Inflammatory macrophage treated with lipopolysaccharide for 4 hours (primary cell): ENCODE results near the gene PLA2G12B.

Source experiments
- DNase-seq: peaks from one replicate; pipeline ENCODE4 v3.0.0-alpha.2; 2020

Gene PLA2G12B

DNA sequence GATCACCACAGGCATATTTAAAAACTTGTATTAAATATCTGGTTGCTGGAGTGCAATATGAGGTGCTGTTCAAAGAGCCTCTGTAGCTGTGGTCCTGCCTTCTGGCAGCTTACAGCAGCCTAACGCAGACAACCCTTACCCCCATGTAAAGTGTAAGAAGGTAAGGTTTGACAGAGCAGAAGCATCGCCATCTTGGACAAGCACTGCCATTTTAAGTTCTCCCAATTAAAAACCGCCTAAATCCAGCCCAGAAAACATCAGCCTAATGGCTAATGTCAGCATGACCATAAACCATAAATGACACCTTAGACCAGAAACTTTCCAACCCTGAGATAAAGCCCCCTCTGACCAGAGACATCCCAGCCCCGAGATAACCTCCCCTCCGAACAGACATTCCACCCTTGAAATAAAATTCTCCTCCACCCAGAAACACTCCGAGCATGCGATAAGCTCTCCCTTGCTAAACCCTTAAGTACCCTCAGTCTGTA, 66.4 kb downstream of the PLA2G12B start:
- DNase-seq = no peak

DNA sequence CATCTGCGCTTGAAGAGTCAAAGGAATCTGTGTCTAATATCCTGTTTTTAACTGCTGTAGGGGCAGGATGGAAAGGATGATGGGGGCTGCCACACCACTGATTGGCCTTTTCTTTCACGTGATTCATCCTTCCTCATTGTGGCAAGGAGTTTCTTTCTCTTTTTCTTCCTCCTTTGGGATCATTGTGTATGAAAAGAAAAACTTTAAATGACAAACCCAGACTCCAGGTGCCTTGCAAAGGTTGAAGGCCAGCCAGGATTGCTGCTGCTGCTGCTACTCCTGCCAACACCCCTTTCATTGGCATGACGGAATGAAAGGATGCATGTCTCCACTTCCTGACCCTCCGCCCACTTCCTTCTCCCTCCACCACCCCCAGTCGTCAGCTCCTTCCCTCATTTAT, 67.6 kb downstream of the PLA2G12B start:
- peak; percentile 38 for DNase-seq

DNA sequence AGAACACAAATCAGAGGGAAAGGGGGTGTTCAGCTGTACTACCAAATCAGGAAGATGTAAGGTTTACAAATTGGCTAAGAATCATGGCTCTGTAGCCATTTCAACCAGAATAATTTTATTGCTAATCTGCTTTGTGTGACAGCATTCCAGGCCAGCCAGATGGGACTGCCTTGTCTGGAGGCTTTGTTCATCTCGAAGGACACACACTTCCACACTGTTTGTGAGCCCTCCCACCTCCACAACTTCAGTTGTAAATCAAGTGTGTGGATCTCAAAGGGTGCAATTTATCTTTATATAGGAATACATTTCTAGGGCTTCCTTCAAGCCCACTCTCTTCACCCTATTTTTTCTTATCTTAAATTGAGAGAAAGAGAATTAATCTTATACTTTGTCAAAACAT, 68.0 kb downstream of the PLA2G12B start:
- DNase-seq = no peak

DNA sequence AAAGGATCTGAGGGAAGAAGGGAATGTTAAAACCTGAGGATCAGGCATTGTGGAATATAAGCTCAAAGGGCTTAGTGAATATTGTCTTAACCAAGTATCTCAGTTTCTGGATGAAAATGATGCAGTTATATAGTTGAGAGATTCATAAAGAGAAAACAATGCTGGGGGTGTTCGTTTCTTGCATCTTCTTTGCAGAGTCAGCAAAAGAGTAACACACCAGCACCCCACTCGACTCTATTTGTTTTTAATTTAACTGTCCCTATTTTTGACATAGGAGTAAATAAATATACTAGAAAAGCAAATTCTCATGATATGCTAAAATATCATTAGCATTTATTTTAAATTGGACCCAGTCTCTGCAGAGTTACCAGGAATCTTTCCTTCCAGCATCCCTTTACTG, 68.7 kb downstream of the PLA2G12B start:
- DNase-seq = no peak
